Kidney (tissue), 14 donors: ENCODE measurements around the gene PLIN1. TPM values are rescaled to one million over a fixed set of nuclear protein-coding genes. Genes with fewer than 3 reads are reported as not detected.
A peak's percentile ranks its signal among the peaks of the same experiment; 100 is the strongest.

Experiments
- DNase-seq, 5 donors: peaks; one replicate each; pipeline ENCODE4 v3.0.0-alpha.2; 2013 to 2020
- FAIRE-seq: peaks from 2 replicates; lab custom pipeline; 2012; peaks lifted over from hg19 to GRCh38; lab: Jason Lieb, UNC
- H3K27ac ChIP-seq, 2 donors: one replicate each; pipeline ENCODE4 v1.7.0; 2013; ENCODE audit warnings: low read depth in 2 of 2, low read length in 2 of 2, inconsistent platforms in 1 of 2
- H3K27me3 ChIP-seq: one replicate; pipeline ENCODE4 v1.7.1; 2013; ENCODE audit warnings: low read length, inconsistent platforms; ENCODE audit not compliant: control insufficient read depth, insufficient read depth
- H3K36me3 ChIP-seq, 3 donors: one replicate each; pipeline versions ENCODE4 v1.7.0 to v1.7.1; 2013; ENCODE audit warnings: low read length in 3 of 3, control low read depth in 1 of 3, inconsistent platforms in 1 of 3; ENCODE audit not compliant: insufficient read depth in 3 of 3, control insufficient read depth in 2 of 3
- H3K4me1 ChIP-seq, 3 donors: one replicate each; pipeline versions ENCODE4 v1.7.0 to v1.7.1; 2013; ENCODE audit warnings: low read length in 3 of 3, inconsistent platforms in 1 of 3, low read depth in 1 of 3; ENCODE audit not compliant: control insufficient read depth in 2 of 3, insufficient read depth in 2 of 3
- H3K4me3 ChIP-seq, 3 donors: one replicate each; pipeline versions ENCODE4 v1.7.0 to v1.8.1; 2013; ENCODE audit warnings: low read length in 3 of 3, control low read depth in 1 of 3, inconsistent platforms in 1 of 3
- H3K9ac ChIP-seq, 3 donors: one replicate each; pipeline versions ENCODE4 v1.7.0 to v1.7.1; 2013; ENCODE audit warnings: low read length in 3 of 3, control low read depth in 1 of 3, inconsistent platforms in 1 of 3
- H3K9me3 ChIP-seq, 3 donors: one replicate each; pipeline versions ENCODE4 v1.7.0 to v1.7.1; 2013; ENCODE audit warnings: low read length in 3 of 3, control low read depth in 1 of 3, inconsistent platforms in 1 of 3; ENCODE audit not compliant: control insufficient read depth in 2 of 3, insufficient read depth in 1 of 3
- intact Hi-C: fragments of 100-400 bp; cut with DNase I; formaldehyde crosslinking; loops from one replicate; pipeline ENCODE4 v1.11.1; 2022
- polyA plus RNA-seq: library from polyadenylated mRNA; stranded (reverse); fragments of 350-450 nt; fragmentation: Illumina TruSeq; extraction: RNeasy Lipid Tissue Mini Kit (QIAGEN cat#74804); gene quantifications from one replicate; pipeline ENCODE4 v1.2.3, GENCODE V29; 2014; ENCODE audit warnings: low read depth, low replicate concordance; ENCODE audit not compliant: insufficient read depth
- total RNA-seq: library from RNA; stranded (reverse); fragmentation: NEBNext Ultra II Directional; extraction: Animal tissue kit (Norgen Biotek cat#: 25700); gene quantifications from one replicate; pipeline ENCODE4 v1.2.1, GENCODE V29; 2021
- TF ChIP-seq, protein P1 (sequence below): IDR thresholded peaks from 3 replicates; pipeline ENCODE4 v1.5.1; 2012; ENCODE audit warnings: mild to moderate bottlenecking, moderate library complexity, borderline replicate concordance; ENCODE audit not compliant: insufficient read depth; ENCODE audit errors: extremely low read depth
- donor health status: control.
- donor health status: control.
- donor health status: control.
- donor health status: control.
- donor health status: control.
- donor health status: DM: yes; HTN: yes; CAD: no.
- donor health status: Normal renal cell carcinoma (clear cell type).

PLIN1 gene
- total and polyA plus RNA-seq, 2 donors from 2014 or later, result 0.86 to 2.1 TPM

DNA sequence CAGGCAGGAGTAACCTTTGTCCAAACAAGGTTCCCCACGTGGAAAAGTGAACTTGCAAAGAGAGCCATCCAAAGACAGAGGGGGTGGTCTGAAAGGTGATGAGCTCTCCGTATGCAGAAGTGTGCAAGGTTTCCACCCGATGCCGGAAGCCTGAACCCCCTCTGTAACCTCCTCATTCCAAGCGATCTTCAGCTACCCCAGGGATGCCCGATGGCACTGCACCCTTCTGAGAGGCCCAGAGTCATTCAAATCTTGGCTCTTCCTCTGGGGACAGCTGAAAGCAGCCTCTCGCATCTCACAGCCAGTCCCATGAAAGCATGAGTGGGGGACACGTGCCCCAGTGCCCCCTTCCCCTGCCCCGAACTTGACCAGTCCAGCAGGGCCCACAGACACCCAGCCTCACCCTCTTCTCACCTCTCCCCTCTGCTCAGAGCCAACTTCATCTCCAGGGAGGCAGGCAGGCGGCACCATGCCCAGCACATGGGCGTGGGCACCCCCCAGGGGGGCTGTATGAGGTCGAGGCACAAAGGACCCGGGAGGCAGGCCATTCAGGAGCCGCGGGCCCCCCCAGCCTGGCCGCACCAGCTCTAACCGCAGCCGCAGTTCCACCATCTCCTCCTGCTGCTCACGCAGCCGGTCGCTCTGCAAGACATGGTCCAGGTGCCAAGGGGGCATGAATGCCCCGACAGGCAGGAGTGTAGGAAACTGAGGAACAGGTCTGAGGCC is 32.6 kb downstream of the PLIN1 start:
- intact Hi-C loops, result no loop called here
- no peak for FAIRE-seq
- no peak overlapping the region for H3K9ac ChIP-seq

DNA sequence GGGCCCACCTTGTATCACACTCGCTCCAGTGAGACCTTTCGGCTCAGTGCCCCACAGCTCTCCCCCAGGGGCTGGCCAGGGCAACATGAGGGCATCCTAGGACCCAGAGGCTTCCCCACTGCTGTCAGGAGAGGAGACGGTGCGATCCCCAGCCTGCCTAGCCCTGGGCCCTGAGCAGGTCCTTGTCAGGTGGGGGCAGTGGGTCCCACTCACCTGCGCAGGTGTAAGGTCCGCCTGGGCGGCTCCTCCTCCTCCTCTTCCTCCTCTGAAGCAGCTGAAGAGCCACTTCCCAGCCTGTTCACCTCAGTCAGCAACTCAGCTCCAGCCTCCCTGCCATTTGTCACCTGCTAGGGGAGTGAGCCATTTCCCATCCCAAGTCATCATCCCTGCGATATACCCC is 33.5 kb downstream of the PLIN1 start:
- FAIRE-seq (no peak), DNase-seq (no peak)
- no peak overlapping the region for H3K4me3 ChIP-seq
- peaks cover 0 to 2% (median 0%) of the 10 kb centered on the region in 3 donors for H3K4me1 ChIP-seq
- peaks cover 0 to 2% (median 0%) of the 10 kb centered on the region in 3 donors for H3K36me3 ChIP-seq
- H3K9ac ChIP-seq, result no peak overlapping the region
- TF ChIP-seq, protein P1, sequence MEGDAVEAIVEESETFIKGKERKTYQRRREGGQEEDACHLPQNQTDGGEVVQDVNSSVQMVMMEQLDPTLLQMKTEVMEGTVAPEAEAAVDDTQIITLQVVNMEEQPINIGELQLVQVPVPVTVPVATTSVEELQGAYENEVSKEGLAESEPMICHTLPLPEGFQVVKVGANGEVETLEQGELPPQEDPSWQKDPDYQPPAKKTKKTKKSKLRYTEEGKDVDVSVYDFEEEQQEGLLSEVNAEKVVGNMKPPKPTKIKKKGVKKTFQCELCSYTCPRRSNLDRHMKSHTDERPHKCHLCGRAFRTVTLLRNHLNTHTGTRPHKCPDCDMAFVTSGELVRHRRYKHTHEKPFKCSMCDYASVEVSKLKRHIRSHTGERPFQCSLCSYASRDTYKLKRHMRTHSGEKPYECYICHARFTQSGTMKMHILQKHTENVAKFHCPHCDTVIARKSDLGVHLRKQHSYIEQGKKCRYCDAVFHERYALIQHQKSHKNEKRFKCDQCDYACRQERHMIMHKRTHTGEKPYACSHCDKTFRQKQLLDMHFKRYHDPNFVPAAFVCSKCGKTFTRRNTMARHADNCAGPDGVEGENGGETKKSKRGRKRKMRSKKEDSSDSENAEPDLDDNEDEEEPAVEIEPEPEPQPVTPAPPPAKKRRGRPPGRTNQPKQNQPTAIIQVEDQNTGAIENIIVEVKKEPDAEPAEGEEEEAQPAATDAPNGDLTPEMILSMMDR, result no peak
- no peak overlapping the region for H3K27ac ChIP-seq
- H3K27me3 ChIP-seq, result no peaks in the 10 kb centered on the region
- no peaks in the 10 kb centered on the region for H3K9me3 ChIP-seq
- intact Hi-C loops, result no loop called here

More for the DNA sequence above, 32.6 kb downstream of the PLIN1 start:
- Histone ChIP-seq H3K4me3 (no peak overlapping the region), H3K36me3 (peaks cover 0 to 2% (median 0%) of the 10 kb centered on the region in 3 donors), H3K27ac (no peak overlapping the region), H3K4me1 (peaks cover 0 to 2% (median 0%) of the 10 kb centered on the region in 3 donors), H3K27me3 (no peaks in the 10 kb centered on the region), H3K9me3 (no peaks in the 10 kb centered on the region)
- peak in 1 of 5 donors; percentile 53 for DNase-seq
- TF ChIP-seq, protein P1, result no peak

DNA sequence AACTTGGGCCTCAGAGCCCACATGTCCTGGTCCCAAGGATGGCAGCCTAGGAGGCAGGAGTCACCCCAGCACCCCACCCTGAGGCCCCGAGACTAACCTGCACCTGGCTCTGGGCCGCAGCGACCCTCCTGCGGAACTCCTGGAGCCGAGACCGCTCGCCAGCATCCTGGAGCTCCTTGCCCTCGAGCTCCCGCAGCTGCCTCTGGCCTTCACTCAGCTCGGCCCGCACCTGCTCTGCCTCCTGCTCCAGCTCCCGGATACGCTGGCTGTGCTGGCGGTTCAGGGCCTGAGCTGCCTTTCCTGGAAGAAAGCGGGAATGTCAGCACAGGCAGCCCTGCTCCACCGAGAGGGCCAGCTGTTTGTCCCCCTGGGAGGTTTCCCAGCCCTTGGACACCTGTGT is 37.1 kb downstream of the PLIN1 start:
- TF ChIP-seq, protein P1, result no peak
- Histone ChIP-seq H3K9ac (no peak overlapping the region), H3K4me3 (no peak overlapping the region), H3K4me1 (no peaks in the 10 kb centered on the region), H3K36me3 (peaks cover 0 to 2% (median 0%) of the 10 kb centered on the region in 3 donors), H3K27me3 (no peaks in the 10 kb centered on the region), H3K9me3 (no peaks in the 10 kb centered on the region), H3K27ac (no peak overlapping the region)
- FAIRE-seq, result no peak
- peak in 1 of 5 donors; percentile 48 for DNase-seq
- intact Hi-C loops, result no loop called here
